ENCODE results near the gene FNDC5.

The FNDC5 gene

GRCh38 chr1:32900956-32901822 is 30.5 kb upstream of the FNDC5 start, which contains the start of gene TMEM54:
TMEM54 (minus strand) TSS chr1:32901389; CDS start chr1:32901238, 151 bp downstream.
- Histone ChIP-seq H3K9me3 (ENCODE audit: insufficient read depth, low read length) (no peaks in the 10 kb centered on the region), H4K20me1 (ENCODE audit: low read depth, low read length) (no peaks in the 10 kb centered on the region), H3K79me2 (ENCODE audit: insufficient read depth, low read length) (no peaks in the 10 kb centered on the region), H3K27me3 (ENCODE audit: low read length) (no peaks in the 10 kb centered on the region), H3K9me2 (replicated peaks; ENCODE audit: insufficient read depth, low read length) (no peaks in the 10 kb centered on the region), H3K36me3 (ENCODE audit: low read length) (no peaks in the 10 kb centered on the region), H3K4me2 (ENCODE audit: low read depth, low read length, poor library complexity, severe bottlenecking) (peak within 1 kb of the TSS; percentile 60), H3K4me3 (ENCODE audit: insufficient read depth, low read length, poor library complexity, severe bottlenecking) (peak within 1 kb of the TSS; percentile 47), H3K27ac (ENCODE audit: low read depth, low read length) (no peak within 1 kb of the TSS), H2AFZ (ENCODE audit: low read depth, low read length, severe bottlenecking) (no peak within 1 kb of the TSS), H3K9ac (ENCODE audit: low read length) (peak within 1 kb of the TSS; percentile 41; the same call in 1 of the 2 replicates), H3F3A (ENCODE audit: insufficient read depth) (no peaks in the 10 kb centered on the region)
- TF ChIP-seq EZH2phosphoT487 (conservative IDR thresholded peaks at IDR 0.05; ENCODE audit: low read length) = no peak
- TF ChIP-seq, protein P1, sequence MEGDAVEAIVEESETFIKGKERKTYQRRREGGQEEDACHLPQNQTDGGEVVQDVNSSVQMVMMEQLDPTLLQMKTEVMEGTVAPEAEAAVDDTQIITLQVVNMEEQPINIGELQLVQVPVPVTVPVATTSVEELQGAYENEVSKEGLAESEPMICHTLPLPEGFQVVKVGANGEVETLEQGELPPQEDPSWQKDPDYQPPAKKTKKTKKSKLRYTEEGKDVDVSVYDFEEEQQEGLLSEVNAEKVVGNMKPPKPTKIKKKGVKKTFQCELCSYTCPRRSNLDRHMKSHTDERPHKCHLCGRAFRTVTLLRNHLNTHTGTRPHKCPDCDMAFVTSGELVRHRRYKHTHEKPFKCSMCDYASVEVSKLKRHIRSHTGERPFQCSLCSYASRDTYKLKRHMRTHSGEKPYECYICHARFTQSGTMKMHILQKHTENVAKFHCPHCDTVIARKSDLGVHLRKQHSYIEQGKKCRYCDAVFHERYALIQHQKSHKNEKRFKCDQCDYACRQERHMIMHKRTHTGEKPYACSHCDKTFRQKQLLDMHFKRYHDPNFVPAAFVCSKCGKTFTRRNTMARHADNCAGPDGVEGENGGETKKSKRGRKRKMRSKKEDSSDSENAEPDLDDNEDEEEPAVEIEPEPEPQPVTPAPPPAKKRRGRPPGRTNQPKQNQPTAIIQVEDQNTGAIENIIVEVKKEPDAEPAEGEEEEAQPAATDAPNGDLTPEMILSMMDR (IDR thresholded peaks at IDR 0.05; ENCODE audit: insufficient read depth, low read length, poor library complexity, severe bottlenecking) = no peak

GRCh38 chr1:32900371-32900955 is 29.8 kb upstream of the FNDC5 start:
- Histone ChIP-seq H4K20me1 (ENCODE audit: low read depth, low read length) (no peaks in the 10 kb centered on the region), H3K4me2 (ENCODE audit: low read depth, low read length, poor library complexity, severe bottlenecking) (peak overlapping the region; percentile 60), H3K36me3 (ENCODE audit: low read length) (no peaks in the 10 kb centered on the region), H3K4me3 (ENCODE audit: insufficient read depth, low read length, poor library complexity, severe bottlenecking) (peak overlapping the region; percentile 46), H3K9me3 (ENCODE audit: insufficient read depth, low read length) (no peaks in the 10 kb centered on the region), H3K9me2 (replicated peaks; ENCODE audit: insufficient read depth, low read length) (no peaks in the 10 kb centered on the region), H2AFZ (ENCODE audit: low read depth, low read length, severe bottlenecking) (no peak overlapping the region), H3F3A (ENCODE audit: insufficient read depth) (no peaks in the 10 kb centered on the region), H3K27me3 (ENCODE audit: low read length) (no peaks in the 10 kb centered on the region), H3K9ac (ENCODE audit: low read length) (peak overlapping the region; percentile 41; the same call in 1 of the 2 replicates), H3K27ac (ENCODE audit: low read depth, low read length) (no peak overlapping the region), H3K79me2 (ENCODE audit: insufficient read depth, low read length) (no peaks in the 10 kb centered on the region)
- TF ChIP-seq EZH2phosphoT487 (conservative IDR thresholded peaks at IDR 0.05; ENCODE audit: low read length) = no peak
- TF ChIP-seq, protein P1 (IDR thresholded peaks at IDR 0.05; ENCODE audit: insufficient read depth, low read length, poor library complexity, severe bottlenecking) = no peak

GRCh38 chr1:32899586-32900296 is 29.0 kb upstream of the FNDC5 start:
- Histone ChIP-seq H3K79me2 (ENCODE audit: insufficient read depth, low read length) (no peaks in the 10 kb centered on the region), H3K9me2 (replicated peaks; ENCODE audit: insufficient read depth, low read length) (no peaks in the 10 kb centered on the region), H3K9ac (ENCODE audit: low read length) (no peak overlapping the region), H3K36me3 (ENCODE audit: low read length) (no peaks in the 10 kb centered on the region), H3K27ac (ENCODE audit: low read depth, low read length) (no peak overlapping the region), H3K4me3 (ENCODE audit: insufficient read depth, low read length, poor library complexity, severe bottlenecking) (no peak overlapping the region), H4K20me1 (ENCODE audit: low read depth, low read length) (no peaks in the 10 kb centered on the region), H3K27me3 (ENCODE audit: low read length) (no peaks in the 10 kb centered on the region), H3K4me2 (ENCODE audit: low read depth, low read length, poor library complexity, severe bottlenecking) (no peak overlapping the region), H3K9me3 (ENCODE audit: insufficient read depth, low read length) (no peaks in the 10 kb centered on the region), H3F3A (ENCODE audit: insufficient read depth) (no peaks in the 10 kb centered on the region), H2AFZ (ENCODE audit: low read depth, low read length, severe bottlenecking) (no peak overlapping the region)
- TF ChIP-seq, protein P1 (IDR thresholded peaks at IDR 0.05; ENCODE audit: insufficient read depth, low read length, poor library complexity, severe bottlenecking) = no peak
- TF ChIP-seq EZH2phosphoT487 (conservative IDR thresholded peaks at IDR 0.05; ENCODE audit: low read length) = no peak

All from SU-DHL-6 (cell line).